ENCODE data around the gene EFCAB14.

The EFCAB14 gene, protein sequence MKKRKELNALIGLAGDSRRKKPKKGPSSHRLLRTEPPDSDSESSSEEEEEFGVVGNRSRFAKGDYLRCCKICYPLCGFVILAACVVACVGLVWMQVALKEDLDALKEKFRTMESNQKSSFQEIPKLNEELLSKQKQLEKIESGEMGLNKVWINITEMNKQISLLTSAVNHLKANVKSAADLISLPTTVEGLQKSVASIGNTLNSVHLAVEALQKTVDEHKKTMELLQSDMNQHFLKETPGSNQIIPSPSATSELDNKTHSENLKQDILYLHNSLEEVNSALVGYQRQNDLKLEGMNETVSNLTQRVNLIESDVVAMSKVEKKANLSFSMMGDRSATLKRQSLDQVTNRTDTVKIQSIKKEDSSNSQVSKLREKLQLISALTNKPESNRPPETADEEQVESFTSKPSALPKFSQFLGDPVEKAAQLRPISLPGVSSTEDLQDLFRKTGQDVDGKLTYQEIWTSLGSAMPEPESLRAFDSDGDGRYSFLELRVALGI

DNA sequence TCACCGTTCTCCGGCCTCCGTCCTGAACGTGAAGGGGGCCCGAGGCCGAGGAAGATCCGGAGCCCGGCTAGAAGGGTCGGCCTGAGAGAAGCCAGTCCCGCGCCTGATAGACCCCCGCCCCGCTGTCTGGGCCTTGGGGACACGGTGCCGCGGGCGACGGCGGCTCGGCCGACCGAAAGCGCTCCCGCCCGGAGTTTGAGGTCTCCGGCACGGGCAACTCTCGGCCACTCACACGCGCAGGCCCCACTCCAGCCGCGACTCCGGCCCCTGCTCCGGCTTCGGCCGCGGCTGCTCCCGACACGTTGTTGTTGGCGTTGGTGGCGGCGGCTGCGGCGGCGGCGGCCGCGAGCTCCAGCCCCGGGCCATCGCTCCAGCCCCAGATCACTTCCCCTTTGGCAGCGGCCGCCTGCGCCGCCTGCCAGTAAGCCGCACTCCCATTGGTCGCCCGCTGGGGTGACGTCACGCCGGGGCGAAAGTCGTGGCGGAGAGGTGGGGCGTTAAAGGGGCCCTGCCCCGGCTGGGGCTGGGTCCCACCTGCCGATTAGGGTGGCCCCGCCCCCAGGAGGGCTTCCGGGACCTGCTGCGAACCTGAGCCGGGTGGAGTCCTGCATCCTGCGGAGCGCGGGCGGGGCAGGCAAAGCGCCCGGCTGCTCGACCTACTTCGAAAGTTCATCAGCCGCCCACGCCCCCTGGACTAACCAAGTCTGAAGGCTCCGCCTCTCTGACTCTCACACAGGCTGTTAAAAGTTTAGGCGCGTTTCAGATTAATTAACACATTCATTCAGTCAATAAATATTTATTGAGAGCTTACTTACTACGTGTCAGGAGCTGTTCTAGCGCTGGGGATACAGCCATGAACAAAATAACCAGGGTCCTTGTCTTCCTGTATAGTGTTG lies at the start of gene EFCAB14:
EFCAB14 (minus strand) TSS at position 388 of the 896 bp plus-strand sequence. CDS start 1,027 bp downstream, outside the sequence.
- peak; percentile 84 to 98 for DNase-seq

DNA sequence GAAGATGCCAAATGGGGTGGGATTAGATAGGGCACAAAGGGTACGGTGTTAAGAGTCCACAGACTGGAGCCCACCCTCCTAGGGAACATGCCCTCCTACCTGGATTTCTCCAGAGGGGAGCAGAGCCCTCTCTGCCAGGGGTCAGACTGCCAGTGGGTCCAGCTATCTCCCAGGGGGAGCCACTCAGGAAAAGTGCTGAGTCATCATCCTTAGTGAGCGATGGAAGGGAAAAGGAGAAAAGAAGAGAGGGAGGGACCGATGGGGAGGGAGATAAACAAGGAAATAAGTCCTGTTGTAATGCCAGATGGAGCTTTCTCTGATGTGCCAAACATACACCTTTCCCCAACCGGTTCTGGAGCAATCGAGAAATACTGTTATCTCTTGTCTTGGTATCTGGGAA lies 49.5 kb upstream of the EFCAB14 start:
- DNase-seq: no peak

DNA sequence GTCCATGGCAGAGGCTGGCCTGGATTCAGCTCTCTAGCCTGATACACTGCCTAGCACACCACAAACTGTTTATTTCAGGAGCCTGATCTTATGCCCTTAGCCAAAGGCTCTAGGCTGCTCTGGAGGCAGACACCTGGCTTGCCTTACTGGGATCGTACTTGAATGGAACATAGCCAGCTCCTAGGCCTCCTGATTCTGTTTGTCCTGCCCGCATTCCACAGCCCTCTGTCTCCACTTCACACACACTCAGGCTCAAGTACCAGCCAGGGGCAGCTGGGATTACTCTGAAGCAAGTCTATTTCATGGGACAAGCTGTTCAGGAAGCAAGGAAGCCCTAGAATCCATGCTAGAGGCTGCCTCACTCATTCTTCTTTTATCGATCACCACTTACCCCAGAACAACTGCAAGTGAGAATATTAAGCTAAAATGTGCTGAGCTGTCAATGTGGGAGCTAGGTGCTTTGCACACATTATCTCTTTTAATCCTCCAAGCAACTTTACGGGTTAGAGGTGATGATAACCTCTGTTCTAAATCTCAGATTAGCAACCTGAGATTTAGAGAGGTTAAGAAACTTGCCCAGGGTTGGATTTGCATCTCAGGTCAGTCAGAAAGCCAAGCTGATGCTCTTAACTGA lies 48.9 kb upstream of the EFCAB14 start:
- no peak for DNase-seq

DNA sequence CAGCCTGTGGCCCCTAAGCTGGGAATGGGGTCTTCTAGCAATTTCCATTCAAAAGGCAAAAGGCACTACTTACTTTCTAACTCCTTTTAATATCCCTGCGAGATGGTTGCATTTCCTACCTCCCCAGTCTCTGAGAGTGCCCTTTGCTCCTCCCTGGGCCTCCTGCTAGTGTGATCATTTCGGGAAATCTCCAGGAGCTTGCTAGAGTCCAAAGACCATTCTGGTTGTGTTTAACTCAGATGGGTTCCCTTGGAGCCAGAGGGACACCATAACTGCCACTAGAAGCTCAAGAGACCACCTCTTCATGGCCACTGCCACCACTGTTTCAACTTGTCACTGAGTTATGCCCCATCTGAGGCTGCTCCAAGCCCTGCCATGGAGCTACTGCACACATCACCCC lies 45.5 kb upstream of the EFCAB14 start:
- DNase-seq: no peak

DNA sequence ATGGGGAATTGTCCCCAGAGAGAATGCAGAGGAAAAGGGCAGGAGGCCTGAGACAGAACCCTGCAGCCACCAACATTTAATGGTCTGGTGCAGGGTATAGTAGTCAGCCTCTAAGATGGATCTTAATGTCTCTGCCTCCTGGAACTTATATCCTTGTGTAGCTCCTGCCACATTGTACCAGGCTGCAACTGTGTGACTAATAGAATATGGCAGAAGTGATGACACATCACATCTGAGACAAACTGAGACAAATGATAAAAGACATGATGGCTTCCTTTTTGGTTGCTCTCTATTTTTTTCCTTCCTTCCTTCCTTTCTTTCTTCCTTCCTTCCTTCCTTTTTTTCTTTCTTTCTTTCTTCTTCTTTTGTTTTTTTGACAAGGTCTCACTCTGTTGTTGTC lies 42.8 kb upstream of the EFCAB14 start:
- DNase-seq: no peak

DNA sequence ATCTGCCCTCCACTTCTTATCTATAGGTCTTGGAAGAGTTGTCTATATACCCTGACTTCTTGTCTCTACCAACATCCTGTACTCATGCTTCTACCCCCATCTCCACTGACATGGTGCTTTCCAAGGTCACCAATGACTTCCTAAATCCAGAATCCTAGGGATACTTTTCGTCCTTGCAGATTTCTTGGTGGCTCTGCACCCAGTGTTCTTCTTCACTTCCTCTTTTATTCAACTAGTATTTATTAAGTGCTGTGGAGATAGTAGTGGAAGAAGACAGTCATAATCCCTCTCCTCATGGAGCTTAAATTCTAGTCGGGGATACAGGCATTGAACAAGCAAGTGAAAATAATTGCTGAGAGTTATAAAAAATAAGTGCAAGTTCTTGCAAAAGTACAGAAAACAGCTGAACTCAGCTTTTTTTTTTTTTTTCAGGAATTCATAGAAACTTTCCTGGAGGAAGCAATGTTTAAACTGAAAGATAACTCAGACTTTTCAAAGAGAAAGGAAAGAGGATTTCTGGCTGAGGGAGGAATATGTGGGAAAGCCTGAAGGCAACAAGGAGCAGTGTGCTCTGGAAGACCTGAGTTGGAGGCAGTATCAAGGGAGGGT lies 41.7 kb upstream of the EFCAB14 start:
- DNase-seq: no peak

DNA sequence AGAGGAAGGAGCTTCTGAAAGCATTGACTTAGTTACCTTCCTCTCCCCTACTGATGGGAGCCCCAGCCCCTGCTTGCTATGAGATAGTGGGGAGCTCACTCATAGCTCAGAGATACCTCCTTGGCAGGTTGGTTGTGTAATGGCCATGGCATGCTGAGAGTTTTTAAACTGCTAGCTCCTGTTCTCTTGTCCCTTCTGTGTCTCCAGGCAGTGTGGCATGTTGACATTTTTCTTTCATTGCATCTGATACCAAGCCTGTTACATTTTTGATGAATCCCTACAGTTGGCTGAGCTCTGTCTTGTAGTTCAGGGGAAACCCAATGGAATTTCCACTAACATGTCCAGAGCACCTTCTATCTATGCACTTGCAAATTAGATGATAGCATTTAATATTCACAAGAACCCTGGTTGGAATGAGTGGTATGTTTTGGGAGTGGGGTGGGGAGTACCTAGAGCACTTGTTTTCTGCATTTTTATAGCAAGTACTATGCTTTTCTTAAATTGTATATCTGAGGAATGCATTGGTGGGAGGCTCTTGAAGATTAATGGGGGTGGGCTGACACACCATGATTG lies 39.1 kb upstream of the EFCAB14 start:
- DNase-seq: peak in 1 of 2 experiments; percentile 57

DNA sequence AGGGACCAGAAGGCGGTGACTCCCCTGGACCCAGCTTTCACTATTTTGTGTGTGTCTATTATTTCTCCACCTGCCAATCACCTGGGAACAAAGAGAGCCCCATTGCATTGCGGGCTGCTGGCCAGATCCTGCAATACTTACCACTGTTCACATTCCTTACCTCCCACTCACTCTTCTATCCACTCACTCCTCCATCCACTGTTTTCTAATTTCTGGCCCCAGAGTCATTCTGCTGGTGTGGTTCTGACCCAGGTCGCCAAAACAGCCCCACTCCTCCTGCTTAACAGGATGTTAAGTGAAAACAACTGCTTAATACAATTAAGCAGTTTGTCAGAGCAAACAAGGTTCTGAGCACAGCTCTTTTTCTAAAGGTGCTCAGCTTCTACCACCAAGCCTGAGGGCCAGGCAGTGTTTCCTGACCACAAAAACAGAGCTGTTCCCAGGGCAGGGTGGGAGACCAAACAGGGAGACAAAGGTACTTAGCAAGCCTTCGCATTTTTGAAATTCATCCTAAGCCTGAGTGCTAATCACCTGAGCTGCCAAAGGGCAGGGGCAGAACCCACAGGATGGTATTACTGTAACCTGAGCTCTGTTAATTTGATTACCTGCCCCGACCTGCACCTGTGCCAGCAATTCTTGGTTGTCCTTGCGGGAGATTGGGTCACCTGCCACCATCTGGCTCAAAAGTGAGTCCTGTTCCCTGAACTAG lies 38.5 kb upstream of the EFCAB14 start:
- DNase-seq: peak; percentile 87 to 92

DNA sequence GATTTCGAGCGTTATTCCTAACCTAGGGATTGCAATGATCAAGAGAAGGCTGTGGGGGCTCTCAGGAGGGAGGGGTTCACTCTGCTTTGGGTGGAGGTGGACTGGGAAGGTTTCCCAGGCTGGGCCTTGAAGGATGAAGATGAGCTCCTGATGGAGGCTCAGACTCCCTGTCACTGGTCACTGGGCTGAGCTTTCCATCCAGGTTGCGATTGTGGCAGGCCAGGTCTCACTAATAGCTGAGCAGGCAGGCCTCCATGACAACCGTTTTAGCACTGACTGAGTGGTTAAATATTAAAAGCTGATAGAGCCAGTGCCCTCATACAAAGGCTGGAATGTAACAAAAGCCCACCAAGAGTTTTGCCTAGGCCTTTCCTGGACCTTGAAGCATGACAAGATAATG lies 36.2 kb upstream of the EFCAB14 start:
- peak; percentile 33 to 49 for DNase-seq

DNA sequence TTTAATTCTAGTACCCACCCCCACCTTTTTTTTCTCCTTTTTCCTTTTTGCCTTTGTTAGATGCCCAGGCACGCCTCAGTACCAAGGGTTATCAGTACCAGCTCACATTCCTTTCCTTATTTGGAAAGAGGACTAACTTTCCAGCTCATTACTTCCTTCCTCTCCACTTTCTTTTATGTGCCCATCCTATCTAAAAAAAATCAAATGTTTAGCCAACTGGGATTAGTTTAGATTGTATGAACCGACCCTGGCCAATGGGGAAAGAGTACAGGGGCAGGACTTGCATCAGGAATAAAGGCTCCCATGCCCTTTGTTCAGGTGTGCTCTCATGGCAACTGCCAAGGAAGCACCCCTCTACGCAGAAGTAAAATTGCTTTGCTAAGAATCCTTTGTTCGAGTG lies 35.8 kb upstream of the EFCAB14 start:
- DNase-seq: peak in 1 of 2 experiments; percentile 12

DNA sequence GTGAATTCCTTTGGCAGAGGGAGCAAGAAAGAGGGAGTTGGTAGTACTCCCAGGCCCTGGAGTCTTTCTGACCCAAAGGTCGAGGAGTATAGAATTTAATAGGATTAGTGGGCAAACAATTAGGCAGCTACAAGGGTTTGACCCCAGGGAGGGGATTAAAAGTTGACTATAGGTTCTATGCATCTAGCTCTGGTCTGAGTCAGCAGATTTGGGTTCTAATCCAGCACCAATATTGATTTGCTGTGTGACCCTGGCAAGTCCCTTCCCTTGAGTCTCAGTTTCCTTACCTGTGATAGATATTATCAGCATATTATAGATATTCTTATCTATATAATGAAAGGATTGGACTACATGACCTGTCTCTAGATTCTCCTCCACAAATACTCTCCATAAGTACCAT lies 35.1 kb upstream of the EFCAB14 start:
- no peak for DNase-seq

DNA sequence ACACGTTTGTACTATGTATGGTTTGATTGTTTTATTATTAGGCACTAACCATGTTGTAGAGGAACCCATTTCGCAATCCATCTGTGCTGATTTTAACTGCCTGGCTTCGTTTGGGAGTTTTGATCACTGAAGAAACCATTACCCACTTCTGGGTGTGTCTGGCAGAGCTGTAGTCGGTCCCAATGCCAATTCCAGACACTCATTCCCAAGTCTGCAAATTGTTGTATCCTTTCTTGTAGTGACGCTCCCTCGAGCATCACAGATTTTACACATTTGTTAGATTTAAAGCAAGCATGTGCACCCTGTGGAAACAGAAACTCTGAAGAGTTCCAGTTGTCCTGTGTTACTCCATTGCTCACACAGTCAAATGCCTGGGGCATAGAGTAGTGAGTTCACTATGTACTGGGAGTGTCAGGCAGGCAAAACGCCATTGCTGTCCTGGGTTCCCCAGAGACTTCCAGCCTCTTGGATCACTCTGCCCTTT lies 31.0 kb upstream of the EFCAB14 start:
- DNase-seq: no peak

DNA sequence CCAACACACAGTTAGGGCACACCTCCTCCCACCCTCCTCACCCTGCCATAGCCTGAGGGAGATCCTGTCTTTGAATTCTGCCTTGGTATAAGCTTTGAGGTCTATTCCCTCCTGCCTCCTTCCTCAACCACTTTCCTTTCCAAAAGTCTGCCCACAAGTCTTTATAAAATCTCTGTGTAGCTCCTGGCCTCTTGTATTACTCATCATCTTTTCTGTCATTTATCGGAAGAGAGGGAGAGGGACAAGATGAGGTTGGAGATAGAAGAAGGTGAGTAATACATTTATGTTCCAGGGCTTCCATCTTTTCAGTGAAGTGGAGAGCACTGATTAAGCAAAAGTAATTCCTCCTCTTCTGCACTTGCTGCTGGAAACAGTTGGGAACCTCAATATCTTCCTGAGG lies 30.5 kb upstream of the EFCAB14 start:
- no peak for DNase-seq

DNA sequence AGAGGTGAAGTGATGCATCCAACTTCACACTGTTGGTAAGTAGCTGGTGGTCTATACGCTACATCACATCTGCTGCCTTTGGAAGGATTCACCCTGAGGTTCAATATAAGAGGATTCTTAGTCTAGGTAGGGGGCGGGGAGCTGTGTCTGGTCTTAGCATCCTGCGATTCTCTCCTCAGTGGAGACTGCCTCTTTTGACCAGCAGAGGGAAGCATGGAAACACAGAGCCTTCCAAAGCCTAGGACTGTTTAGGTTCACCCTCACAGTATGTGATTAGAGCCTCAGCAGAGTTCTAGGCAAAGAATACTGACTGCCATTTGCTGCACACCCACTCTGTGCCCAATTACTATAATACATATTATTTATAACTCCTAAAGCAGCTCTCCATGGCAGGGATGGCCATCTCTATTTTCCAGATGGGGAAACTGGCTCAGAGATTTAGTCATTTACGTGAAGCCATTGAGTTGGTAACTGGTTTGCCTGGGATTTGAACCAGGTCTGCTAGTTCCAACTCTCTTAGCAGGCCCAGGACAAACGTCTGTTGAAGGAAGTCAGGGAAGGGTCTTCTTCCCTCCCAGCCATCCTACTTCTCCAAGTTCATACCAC lies 28.9 kb upstream of the EFCAB14 start:
- DNase-seq: peak; percentile 40 to 88

DNA sequence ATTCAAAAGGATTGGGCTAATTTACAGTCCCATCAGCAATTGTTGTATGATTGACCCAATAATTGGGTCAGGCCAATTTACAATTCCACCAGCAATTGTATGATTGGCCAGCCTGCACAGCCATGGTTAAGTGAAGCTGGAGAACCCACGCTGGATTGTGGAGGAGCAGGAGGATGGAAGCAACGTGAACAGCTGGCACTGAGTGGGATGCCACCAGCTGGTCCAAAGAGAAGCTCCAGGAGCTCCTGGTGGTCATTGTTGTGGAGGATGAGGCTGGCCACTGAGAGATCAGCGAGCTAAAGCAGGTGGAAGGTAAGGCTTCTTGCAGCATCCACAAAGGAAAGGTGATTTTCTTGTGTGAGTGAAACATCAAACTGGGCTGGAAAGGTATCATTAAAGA lies 23.2 kb upstream of the EFCAB14 start:
- DNase-seq: no peak

DNA sequence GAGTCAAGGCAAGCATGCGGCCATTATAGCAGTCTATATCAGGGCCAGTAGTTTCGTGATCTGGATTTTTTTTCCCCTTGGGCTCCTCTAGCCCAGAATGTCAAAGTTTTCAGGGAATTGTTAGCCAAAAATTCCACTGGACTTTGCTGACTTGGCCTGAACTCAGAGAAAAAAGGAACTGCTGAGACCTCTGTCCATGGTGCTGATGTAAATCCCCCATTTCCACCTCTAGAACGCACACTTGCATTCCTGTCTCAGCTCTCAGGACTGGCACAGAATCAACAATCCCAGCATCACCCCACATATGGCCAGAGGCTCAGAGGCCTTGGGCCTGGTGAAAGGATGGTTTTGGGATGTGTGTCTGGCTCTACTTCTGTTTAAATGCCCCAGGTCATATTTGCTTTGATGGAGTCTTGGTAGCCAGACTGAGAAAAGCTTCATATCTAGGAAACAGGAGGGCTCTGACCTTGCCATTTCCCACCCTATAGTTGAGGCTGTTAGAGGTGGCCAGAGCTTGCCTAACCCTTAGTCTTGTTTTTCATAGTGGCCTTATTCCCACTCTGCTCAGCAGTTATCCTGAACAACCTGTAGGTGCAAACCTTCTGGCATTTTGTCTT lies 16.9 kb upstream of the EFCAB14 start:
- peak in 1 of 2 experiments; percentile 8 for DNase-seq

DNA sequence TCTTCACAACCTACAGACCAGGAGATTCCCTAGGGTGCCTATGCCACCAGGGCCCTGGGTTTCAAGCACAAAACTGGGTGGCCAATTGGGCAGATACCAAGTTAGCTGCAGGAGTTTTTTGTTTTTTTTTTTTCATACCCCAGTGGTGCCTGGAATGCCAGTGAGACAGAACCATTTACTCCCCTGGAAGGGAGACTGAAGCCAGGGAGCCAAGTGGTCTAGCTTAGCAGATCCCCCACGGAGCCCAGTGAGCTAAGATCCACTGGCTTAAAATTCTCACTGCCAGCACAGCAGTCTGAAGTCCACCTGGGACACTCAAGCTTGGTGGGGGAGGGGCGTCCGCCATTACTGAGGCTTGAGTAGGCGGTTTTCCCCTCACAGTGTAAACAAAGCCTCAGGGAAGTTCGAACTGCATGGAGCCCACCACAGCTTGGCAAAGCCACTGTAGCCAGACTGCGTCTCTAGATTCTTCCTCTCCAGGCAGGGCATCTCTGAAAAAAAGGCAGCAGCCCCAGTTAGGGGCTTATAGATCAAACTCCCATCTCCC lies 9.5 kb upstream of the EFCAB14 start:
- peak in 1 of 2 experiments; percentile 11 for DNase-seq

DNA sequence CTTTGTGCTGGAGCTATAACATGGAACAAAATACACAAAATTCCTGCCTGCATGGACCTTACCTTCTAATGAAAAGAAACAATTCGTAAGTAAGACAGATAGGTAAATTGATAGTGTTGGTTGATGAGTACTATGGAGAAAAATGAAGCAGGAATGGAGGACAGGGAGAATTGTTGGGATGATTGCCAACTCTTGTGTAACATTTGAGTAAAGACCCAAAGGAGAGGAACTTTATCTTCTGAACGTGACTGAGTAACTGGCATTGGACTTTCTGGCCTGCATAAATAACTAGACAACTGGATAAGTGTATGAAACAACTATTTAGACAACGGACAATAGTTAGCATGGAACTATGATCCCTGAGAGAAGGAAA lies 6.8 kb upstream of the EFCAB14 start:
- DNase-seq: no peak

DNA sequence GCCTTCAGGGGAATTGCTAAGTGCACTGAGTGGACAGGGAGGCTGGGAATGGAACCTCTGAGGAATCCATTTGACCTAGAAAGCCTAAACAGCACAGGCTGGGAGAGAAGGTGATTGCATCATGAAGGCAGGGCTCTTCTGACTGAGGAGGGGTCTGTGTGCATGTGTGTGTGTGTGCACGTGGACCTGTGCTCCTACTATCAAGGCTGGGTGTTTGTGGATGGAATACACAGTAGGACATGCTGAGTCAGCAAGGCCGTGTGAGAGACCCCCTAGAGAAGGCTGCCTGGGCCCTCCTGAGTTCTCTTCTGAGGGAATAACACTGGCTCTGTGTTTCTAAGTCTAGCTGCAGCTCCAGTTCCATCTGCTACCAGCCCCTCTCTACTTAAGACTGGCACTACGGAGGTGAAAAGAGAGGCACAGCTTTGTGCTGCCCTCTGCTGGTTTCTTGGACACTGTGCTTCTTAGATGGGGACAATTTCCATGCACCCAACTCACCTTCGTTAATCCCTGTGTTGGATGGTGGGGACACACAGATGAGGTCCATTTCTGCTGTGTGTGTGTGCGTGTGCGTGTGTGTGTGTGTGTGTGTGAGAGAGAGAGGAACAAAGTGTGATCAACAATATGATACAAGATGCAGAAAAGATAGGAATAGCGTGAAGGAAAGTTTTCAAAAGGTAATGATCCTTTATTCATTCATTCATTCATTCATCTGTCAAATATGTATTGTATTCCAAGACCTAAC lies 6.2 kb upstream of the EFCAB14 start:
- peak; percentile 63 to 86 for DNase-seq

DNA sequence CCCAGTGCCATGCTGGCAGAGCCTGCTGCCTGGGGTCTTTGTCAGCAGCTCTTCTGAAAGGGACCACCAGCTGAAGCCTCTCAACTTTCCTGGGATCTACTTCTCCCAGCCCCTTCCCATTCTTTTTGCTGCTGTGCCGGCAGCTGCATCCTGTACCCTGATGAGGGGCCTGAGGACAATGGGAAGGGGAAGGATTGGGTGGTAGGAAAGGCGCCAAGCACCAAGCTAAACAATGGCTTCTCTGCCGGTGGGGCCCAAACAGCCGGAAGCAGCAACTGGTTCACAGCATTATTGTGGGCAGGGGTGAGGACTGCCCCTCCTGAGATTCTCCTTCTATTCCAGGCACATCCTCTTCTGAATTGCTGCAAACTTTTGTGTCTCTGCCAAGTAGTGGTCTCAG lies 5.0 kb upstream of the EFCAB14 start:
- DNase-seq: no peak

All from NCI-H526 (cell line).